PC-3 (cell line): Measurements from ENCODE around the gene SYPL1.

Source experiments
- CTCF ChIP-seq: fragments of 300-600 bp; sonication (generic); conservative IDR thresholded peaks from 2 replicates; pipeline ENCODE4 v1.5.1; 2017; ENCODE audit warnings: antibody characterized with exemption, low read depth, mild to moderate bottlenecking, low read length
- EZH2phosphoT487 ChIP-seq: fragments of 300-600 bp; sonication (generic); IDR thresholded peaks from 2 replicates; pipeline ENCODE4 v1.6.1; 2018; ENCODE audit warnings: mild to moderate bottlenecking, antibody characterized with exemption, low read length, borderline replicate concordance

- TF ChIP-seq CTCF (no peak), EZH2phosphoT487 (no peak)
These were observed 1.0 kb downstream of the SYPL1 start for GRCh38 chr7:106110885-106111654.
